Right cardiac atrium (tissue), 5 donors: ENCODE measurements around the gene FYN. TPM values are rescaled to one million over a fixed set of nuclear protein-coding genes. Genes with fewer than 3 reads are reported as not detected.
"Not testable (repeated sequence)": the region's sequence is repeated elsewhere in the genome, so short reads cannot be mapped to it uniquely, and the experiment has no call there.

ENCODE experiments used
- ATAC-seq, 2 donors: fragments of 200-7000 bp; cut with Tn5 transposase; one replicate each; pipeline versions ENCODE4 v1.8.0 to v1.9.1; 2020; ENCODE audit warnings: moderate library complexity in 2 of 2, mild to moderate bottlenecking in 1 of 2
- DNase-seq, 3 donors: peaks; one replicate each; pipeline ENCODE4 v3.0.0-alpha.2; 2020
- H3K27ac ChIP-seq: one replicate; pipeline ENCODE4 v1.5.1; 2013; ENCODE audit warnings: mild to moderate bottlenecking, low read length, control low read depth, moderate library complexity
- H3K27me3 ChIP-seq: one replicate; pipeline ENCODE4 v1.6.1; 2013; ENCODE audit not compliant: control insufficient read depth, insufficient read depth
- H3K4me1 ChIP-seq: one replicate; pipeline ENCODE4 v1.6.1; 2013; ENCODE audit warnings: low read length; ENCODE audit not compliant: control insufficient read depth, insufficient read depth
- H3K4me3 ChIP-seq: one replicate; pipeline ENCODE4 v1.5.1; 2013; ENCODE audit warnings: low read length, control low read depth
- H3K9me3 ChIP-seq: one replicate; pipeline ENCODE4 v1.6.1; 2013; ENCODE audit warnings: low read length; ENCODE audit not compliant: control insufficient read depth
- WGBS: extraction: QIAGEN DNeasy Blood & Tissue Kit; methylation state at CpG from one replicate; pipeline ENCODE4 v1.1.7; 2013; 5-methylcytosine and 5-hydroxymethylcytosine counted together
- intact Hi-C, 4 donors: fragments of 100-400 bp; cut with DNase I; formaldehyde crosslinking; loops; one replicate each; pipeline versions ENCODE4 v1.11.0 to v1.14.0; 2022 to 2023
- polyA plus RNA-seq: library from polyadenylated mRNA; stranded (reverse); fragments of 200-250 nt; gene quantifications from one replicate; pipeline ENCODE4 v1.2.3, GENCODE V29; 2013
- total RNA-seq, 4 donors: library from RNA; stranded (reverse); fragmentation: NEBNext Ultra II Directional; extraction: Animal tissue kit (Norgen Biotek cat#: 25700); gene quantifications; one replicate each; pipeline ENCODE4 v1.2.1, GENCODE V29; 2021
- donor health status: healthy with polysubstance abuse.
- donor health status: DM: no; HTN: yes; CAD: no.
- donor health status: DM: no; HTN: no; CAD: no.
- donor health status: DM: no; HTN: yes; CAD: no; lungs with severe emphysema.
- donor health status: DM: yes; HTN: yes; CAD: no.

FYN gene
- total and polyA plus RNA-seq, 5 donors, result 29.8 to 76.6 (median 73.3) TPM

GRCh38 chr6:111653434-111653833, 219.8 kb downstream of the FYN start:
- Histone ChIP-seq H3K4me3 (no peak overlapping the region), H3K4me1 (peaks cover 5% of the 10 kb centered on the region), H3K27ac (no peak overlapping the region), H3K27me3 (no peaks in the 10 kb centered on the region), H3K9me3 (no peaks in the 10 kb centered on the region)
- no peak for ATAC-seq
- WGBS, result 93% methylated on average over 1 of the region's 1 CpG
- intact Hi-C loops, result no loop called here
- DNase-seq, result no peak

- WGBS, result 95% methylated on average over 5 of the region's 5 CpGs
- H3K4me1 ChIP-seq, result no peaks in the 10 kb centered on the region
- intact Hi-C loops, result no loop called here
- no peak overlapping the region for H3K27ac ChIP-seq
- H3K27me3 ChIP-seq, result no peaks in the 10 kb centered on the region
- no peaks in the 10 kb centered on the region for H3K9me3 ChIP-seq
- DNase-seq, result no peak
- no peak for ATAC-seq
- no peak overlapping the region for H3K4me3 ChIP-seq
These were observed 221.1 kb downstream of the FYN start for GRCh38 chr6:111652156-111652555.

GRCh38 chr6:111651185-111652034, 221.8 kb downstream of the FYN start:
- Histone ChIP-seq H3K27me3 (no peaks in the 10 kb centered on the region), H3K27ac (no peak overlapping the region), H3K4me1 (no peaks in the 10 kb centered on the region), H3K9me3 (no peaks in the 10 kb centered on the region), H3K4me3 (no peak overlapping the region)
- intact Hi-C loops, result no loop called here
- ATAC-seq (peak in 1 of 2 donors; percentile 31), DNase-seq (no peak)
- WGBS, result 85% methylated on average over 13 of the region's 13 CpGs

GRCh38 chr6:111650049-111650448, 223.2 kb downstream of the FYN start:
- no peak overlapping the region for H3K27ac ChIP-seq

GRCh38 chr6:111648100-111648499, 225.2 kb downstream of the FYN start:
- H3K27me3 ChIP-seq, result no peaks in the 10 kb centered on the region
- 93% methylated on average over 5 of the region's 5 CpGs for WGBS
- H3K4me1 ChIP-seq, result no peaks in the 10 kb centered on the region
- H3K4me3 ChIP-seq, result no peak overlapping the region
- H3K9me3 ChIP-seq, result no peaks in the 10 kb centered on the region
- no peak for DNase-seq
- ATAC-seq, result no peak
- H3K27ac ChIP-seq, result no peak overlapping the region
- intact Hi-C loops, result loop anchor here in 2 of 4 donors (10.0 kb wide), 1 partner anchor 283 kb away; no protein-coding TSS in a partner anchor

More at GRCh38 chr6:111650049-111650448, 223.2 kb downstream of the FYN start:
- Histone ChIP-seq H3K27me3 (no peaks in the 10 kb centered on the region), H3K9me3 (no peaks in the 10 kb centered on the region), H3K4me3 (no peak overlapping the region), H3K4me1 (no peaks in the 10 kb centered on the region)
- WGBS, result 87% methylated on average over 9 of the region's 9 CpGs
- DNase-seq (no peak), ATAC-seq (no peak)
- intact Hi-C loops, result no loop called here

- DNase-seq (peak; percentile 57 to 85 (median 84)), ATAC-seq (peak; percentile 53 to 76)
- Histone ChIP-seq H3K4me1 (no peaks in the 10 kb centered on the region), H3K27me3 (no peaks in the 10 kb centered on the region), H3K4me3 (no peak overlapping the region), H3K9me3 (no peaks in the 10 kb centered on the region), H3K27ac (peak overlapping the region; percentile 28)
- intact Hi-C loops, result loop anchor here in 2 of 4 donors (10.0 kb wide), 1 partner anchor 282 kb away; no protein-coding TSS in a partner anchor
- WGBS, result 62% methylated on average over 8 of the region's 8 CpGs
These were observed 226.3 kb downstream of the FYN start for GRCh38 chr6:111646942-111647341.

GRCh38 chr6:111646034-111646433, 227.2 kb downstream of the FYN start:
- no peak overlapping the region for H3K4me3 ChIP-seq
- ATAC-seq (no peak), DNase-seq (no peak)
- H3K4me1 ChIP-seq, result no peaks in the 10 kb centered on the region
- no peaks in the 10 kb centered on the region for H3K9me3 ChIP-seq
- no peak overlapping the region for H3K27ac ChIP-seq
- intact Hi-C loops, result loop anchor here in 2 of 4 donors (10.0 kb wide), 1 partner anchor 281 kb away; no protein-coding TSS in a partner anchor
- WGBS, result 71% methylated on average over 2 of the region's 2 CpGs
- H3K27me3 ChIP-seq, result no peaks in the 10 kb centered on the region

- no peak overlapping the region for H3K4me3 ChIP-seq
- no peak for ATAC-seq
- no peaks in the 10 kb centered on the region for H3K9me3 ChIP-seq
- no peaks in the 10 kb centered on the region for H3K4me1 ChIP-seq
- intact Hi-C loops, result loop anchor here in 2 of 4 donors (10.0 kb wide), 1 partner anchor 280 kb away; no protein-coding TSS in a partner anchor
- H3K27me3 ChIP-seq, result no peaks in the 10 kb centered on the region
- no peak for DNase-seq
- H3K27ac ChIP-seq, result no peak overlapping the region
- 75% methylated on average over 4 of the region's 4 CpGs for WGBS
These were observed 228.3 kb downstream of the FYN start for GRCh38 chr6:111644893-111645430.

- Histone ChIP-seq H3K4me3 (peak overlapping the region; percentile 13), H3K4me1 (no peaks in the 10 kb centered on the region), H3K27ac (no peak overlapping the region), H3K9me3 (no peaks in the 10 kb centered on the region), H3K27me3 (no peaks in the 10 kb centered on the region)
- ATAC-seq (peak; percentile 91 to 93), DNase-seq (peak; percentile 60 to 83 (median 81))
- 25% methylated on average over 7 of the region's 7 CpGs for WGBS
- intact Hi-C loops, result loop anchor here in 2 of 4 donors (10.0 kb wide), 1 partner anchor 278 kb away; no protein-coding TSS in a partner anchor
These were observed 230.6 kb downstream of the FYN start for GRCh38 chr6:111642463-111643158.

DNA sequence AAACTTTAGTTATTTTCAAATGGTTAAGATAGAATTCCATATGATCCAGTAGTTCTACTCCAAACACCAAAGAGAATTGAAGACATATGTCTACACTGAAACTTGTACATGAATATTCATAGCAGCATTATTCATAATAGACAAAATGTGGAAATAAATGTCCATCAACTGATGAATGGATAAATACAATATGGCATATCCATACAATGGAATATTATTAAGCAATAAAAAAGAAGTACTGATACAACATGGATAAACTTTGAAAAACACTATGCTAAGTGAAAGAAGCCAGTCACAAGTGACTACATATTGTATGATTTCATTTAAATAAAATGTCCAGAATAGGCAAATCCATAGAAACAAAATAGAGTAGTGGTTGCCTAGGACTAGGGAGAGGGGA, 234.0 kb downstream of the FYN start:
- intact Hi-C loops, result no loop called here
- no peaks in the 10 kb centered on the region for H3K27me3 ChIP-seq
- ATAC-seq (no peak), DNase-seq (no peak)
- H3K4me3 ChIP-seq, result no peak overlapping the region
- H3K4me1 ChIP-seq, result no peaks in the 10 kb centered on the region
- H3K9me3 ChIP-seq, result no peaks in the 10 kb centered on the region
- no peak overlapping the region for H3K27ac ChIP-seq

- intact Hi-C loops, result not testable (repeated sequence)
These were observed 238.3 kb downstream of the FYN start for GRCh38 chr6:111634981-111635380.

More at GRCh38 chr6:111634981-111635380, 238.3 kb downstream of the FYN start:
- not testable (repeated sequence) for H3K27ac ChIP-seq, ATAC-seq, H3K4me3 ChIP-seq, H3K4me1 ChIP-seq, DNase-seq, H3K9me3 ChIP-seq, H3K27me3 ChIP-seq
- 96% methylated on average over 1 of the region's 1 CpG for WGBS
